ENCODE measurements around the gene RARB. TPM values are rescaled to one million over a fixed set of nuclear protein-coding genes. Genes with fewer than 3 reads are reported as not detected.

The RARB gene
- total RNA-seq, 2 experiments from 2014 or later: not detected

DNA sequence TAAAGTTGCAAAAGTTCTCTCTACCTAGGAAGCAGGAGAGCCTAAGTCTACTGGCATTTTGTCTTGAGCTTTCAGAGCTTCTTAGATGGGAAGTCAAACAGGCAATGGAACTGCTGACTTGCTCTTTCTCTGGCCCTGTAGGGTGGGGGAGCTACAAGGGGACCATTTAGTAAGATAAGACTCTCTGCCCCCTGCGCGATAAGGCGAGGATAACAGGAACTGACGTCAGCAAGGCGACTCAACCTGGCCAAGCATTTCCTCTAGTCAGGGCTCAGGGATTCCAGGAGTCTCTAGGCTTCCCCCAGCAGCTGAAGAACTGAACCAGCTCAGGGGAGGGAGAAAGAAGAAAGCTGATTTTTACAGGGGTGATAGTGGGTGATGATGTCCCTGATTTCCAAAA is 5.8 kb downstream of the RARB start:
- H3K4me3 Mint-ChIP-seq: no peak overlapping the region
- H3K4me1 Mint-ChIP-seq (ENCODE audit: low read depth): no peaks in the 10 kb centered on the region
- intact Hi-C loops (cut with micrococcal nuclease): no loop called here
- TF ChIP-seq, protein P1, sequence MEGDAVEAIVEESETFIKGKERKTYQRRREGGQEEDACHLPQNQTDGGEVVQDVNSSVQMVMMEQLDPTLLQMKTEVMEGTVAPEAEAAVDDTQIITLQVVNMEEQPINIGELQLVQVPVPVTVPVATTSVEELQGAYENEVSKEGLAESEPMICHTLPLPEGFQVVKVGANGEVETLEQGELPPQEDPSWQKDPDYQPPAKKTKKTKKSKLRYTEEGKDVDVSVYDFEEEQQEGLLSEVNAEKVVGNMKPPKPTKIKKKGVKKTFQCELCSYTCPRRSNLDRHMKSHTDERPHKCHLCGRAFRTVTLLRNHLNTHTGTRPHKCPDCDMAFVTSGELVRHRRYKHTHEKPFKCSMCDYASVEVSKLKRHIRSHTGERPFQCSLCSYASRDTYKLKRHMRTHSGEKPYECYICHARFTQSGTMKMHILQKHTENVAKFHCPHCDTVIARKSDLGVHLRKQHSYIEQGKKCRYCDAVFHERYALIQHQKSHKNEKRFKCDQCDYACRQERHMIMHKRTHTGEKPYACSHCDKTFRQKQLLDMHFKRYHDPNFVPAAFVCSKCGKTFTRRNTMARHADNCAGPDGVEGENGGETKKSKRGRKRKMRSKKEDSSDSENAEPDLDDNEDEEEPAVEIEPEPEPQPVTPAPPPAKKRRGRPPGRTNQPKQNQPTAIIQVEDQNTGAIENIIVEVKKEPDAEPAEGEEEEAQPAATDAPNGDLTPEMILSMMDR (IDR thresholded peaks at IDR 0.05): no peak
- H3K36me3 Mint-ChIP-seq (ENCODE audit: low read depth): no peaks in the 10 kb centered on the region
- peaks cover 22% of the 10 kb centered on the region for H3K27me3 Mint-ChIP-seq
- ATAC-seq (no peak), DNase-seq (no peak)
- CTCF ChIA-PET: interaction anchor here (1.4 kb wide), 1 partner anchor 9 kb away, joined by 3 read pairs; no protein-coding TSS in a partner anchor
- no peaks in the 10 kb centered on the region for H3K9me3 Mint-ChIP-seq
- POLR2A ChIA-PET: no interaction called here
- H3K27ac Mint-ChIP-seq: no peak overlapping the region

DNA sequence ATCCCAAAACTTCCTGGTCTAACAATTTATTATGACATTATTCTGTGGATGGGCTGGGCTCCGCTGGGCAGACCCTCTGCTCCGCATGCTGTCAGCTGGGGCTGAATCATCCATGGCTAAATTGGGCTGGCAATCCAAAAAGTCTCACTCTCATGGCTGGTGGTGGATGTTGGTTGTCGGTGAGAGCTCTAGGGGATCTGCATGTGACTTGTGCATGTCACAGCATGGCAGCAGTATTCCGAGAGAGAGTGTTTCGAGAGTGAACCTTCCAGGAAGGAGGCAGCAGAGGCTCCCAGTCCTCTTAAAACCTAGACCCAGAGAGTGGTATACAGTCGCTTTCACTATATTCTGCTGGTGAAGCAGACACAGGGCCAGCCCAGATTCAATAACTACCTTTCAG is 9.9 kb downstream of the RARB start:
- CTCF ChIA-PET: no interaction called here
- TF ChIP-seq, protein P1 (IDR thresholded peaks at IDR 0.05): no peak
- Mint-ChIP-seq H3K27ac (no peak overlapping the region), H3K36me3 (ENCODE audit: low read depth) (no peaks in the 10 kb centered on the region), H3K9me3 (no peaks in the 10 kb centered on the region), H3K4me1 (ENCODE audit: low read depth) (no peaks in the 10 kb centered on the region), H3K27me3 (peaks cover 5% of the 10 kb centered on the region), H3K4me3 (no peak overlapping the region)
- POLR2A ChIA-PET: no interaction called here
- no peak for ATAC-seq
- intact Hi-C loops (cut with micrococcal nuclease): no loop called here
- no peak for DNase-seq

DNA sequence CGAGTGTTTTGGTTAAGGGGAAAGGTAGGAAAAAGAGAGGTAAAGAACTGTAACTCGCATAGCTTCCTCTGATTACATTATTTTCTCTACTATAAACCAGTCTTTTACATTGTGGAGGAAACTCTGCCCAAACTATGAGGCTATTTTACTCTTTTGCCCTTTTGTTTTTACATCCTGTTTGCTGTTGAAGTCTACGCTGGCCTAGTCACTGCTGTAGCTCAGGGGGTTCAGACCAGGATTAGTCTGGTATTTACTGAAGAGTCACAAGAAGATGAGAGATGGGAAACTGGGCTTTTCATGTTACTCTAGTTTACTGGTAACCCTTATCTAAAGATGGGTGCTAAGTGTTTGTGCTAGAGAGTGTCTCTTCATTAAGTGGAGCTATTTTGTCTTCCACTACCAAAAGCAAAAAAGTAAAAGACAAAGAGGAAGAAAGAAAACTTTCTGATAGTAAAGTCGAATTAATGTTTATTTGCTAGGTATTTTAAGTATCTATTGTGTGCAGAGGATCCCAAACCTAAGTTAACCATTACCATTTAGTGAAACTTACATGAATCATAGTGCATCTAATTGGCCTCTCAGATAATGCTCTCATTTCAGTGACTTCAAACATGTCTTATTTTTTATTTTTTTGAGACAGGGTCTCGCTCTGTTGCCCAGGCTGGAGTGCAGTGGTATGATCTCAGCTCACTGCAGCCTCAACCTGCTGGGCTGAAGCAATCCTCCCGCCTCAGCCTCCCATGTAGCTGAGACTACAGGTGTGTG is 10.9 kb downstream of the RARB start:
- TF ChIP-seq, protein P1 (IDR thresholded peaks at IDR 0.05): no peak
- no peaks in the 10 kb centered on the region for H3K4me1 Mint-ChIP-seq (ENCODE audit: low read depth)

DNA sequence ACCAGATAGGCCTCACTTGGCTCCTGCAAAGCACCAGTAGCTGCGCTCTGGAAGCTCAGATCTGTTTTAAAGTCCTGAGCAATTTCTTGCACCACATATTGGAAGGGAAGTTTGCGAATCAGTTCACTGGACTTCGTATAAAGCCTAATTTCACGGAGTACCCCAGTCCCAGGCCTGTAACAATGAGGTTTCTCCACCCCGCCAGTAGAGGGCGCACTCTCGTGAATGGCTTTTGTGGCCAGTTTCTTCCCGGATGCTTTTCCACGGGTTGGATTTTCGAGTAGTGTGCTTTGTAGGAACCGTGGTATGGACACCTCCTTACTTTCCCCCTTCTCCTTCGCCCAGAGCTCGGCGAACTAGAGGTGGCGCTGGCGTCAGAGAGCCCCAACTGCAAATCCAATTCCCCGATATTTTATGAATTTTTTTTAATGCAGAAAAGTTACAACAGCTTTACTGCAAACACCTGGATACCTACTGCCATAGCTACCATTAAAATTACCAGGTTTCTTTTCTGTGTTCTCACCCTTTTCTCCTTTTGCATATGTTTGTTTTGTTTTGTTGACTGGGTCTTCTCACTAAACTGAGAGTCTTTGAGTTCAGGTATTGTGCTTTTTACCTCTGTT is 13.3 kb downstream of the RARB start:
- intact Hi-C loops (cut with micrococcal nuclease): no loop called here
- H3K27me3 Mint-ChIP-seq: no peaks in the 10 kb centered on the region
- no peak overlapping the region for H3K4me3 Mint-ChIP-seq
- TF ChIP-seq, protein P1 (IDR thresholded peaks at IDR 0.05): peak; percentile 88
- POLR2A ChIA-PET: no interaction called here
- H3K36me3 Mint-ChIP-seq (ENCODE audit: low read depth): no peaks in the 10 kb centered on the region
- no peak overlapping the region for H3K27ac Mint-ChIP-seq
- DNase-seq (peak; percentile 20), ATAC-seq (no peak)
- CTCF ChIA-PET: interaction anchor here (0.6 to 2.5 kb wide), 11 partner anchors 9 to 152 kb away, joined by 3 to 8 read pairs (median 3); no protein-coding TSS in a partner anchor
- no peaks in the 10 kb centered on the region for H3K4me1 Mint-ChIP-seq (ENCODE audit: low read depth)
- H3K9me3 Mint-ChIP-seq: no peaks in the 10 kb centered on the region

More for the DNA sequence above, 10.9 kb downstream of the RARB start:
- intact Hi-C loops (cut with micrococcal nuclease): no loop called here
- no peaks in the 10 kb centered on the region for H3K36me3 Mint-ChIP-seq (ENCODE audit: low read depth)
- H3K4me3 Mint-ChIP-seq: no peak overlapping the region
- no peak for DNase-seq
- H3K27ac Mint-ChIP-seq: no peak overlapping the region
- no peaks in the 10 kb centered on the region for H3K9me3 Mint-ChIP-seq
- ChIA-PET POLR2A (no interaction called here), CTCF (interaction anchor here (0.6 kb wide), 1 partner anchor 16 kb away, joined by 3 read pairs; no protein-coding TSS in a partner anchor)
- ATAC-seq: no peak
- H3K27me3 Mint-ChIP-seq: peaks cover under 1% of the 10 kb centered on the region

DNA sequence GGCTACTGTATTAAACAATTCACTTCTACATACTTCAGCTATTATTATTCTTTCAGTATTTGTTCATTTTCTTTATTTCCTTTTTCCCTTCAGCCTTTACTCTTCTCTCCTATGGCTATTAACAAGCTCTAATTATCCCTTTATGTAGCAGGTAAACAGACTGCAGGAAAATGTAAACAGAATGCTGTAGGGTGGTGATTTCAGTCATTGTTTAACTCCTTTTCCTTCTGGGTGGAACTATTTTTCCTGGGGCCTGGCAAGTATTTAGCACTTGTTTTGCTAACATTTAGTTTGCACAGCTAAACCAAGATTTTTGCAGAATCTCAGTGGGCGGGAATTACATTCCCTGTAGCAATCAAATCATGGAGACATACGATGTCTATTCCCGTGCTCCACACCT is 14.4 kb downstream of the RARB start:
- Mint-ChIP-seq H3K27me3 (no peaks in the 10 kb centered on the region), H3K27ac (no peak overlapping the region), H3K4me1 (ENCODE audit: low read depth) (no peaks in the 10 kb centered on the region), H3K4me3 (no peak overlapping the region), H3K36me3 (ENCODE audit: low read depth) (no peaks in the 10 kb centered on the region), H3K9me3 (no peaks in the 10 kb centered on the region)
- intact Hi-C loops (cut with micrococcal nuclease): no loop called here
- ChIA-PET POLR2A (no interaction called here), CTCF (interaction anchor here (1.3 to 2.5 kb wide), 8 partner anchors 8 to 151 kb away, joined by 3 to 8 read pairs (median 4); no protein-coding TSS in a partner anchor)
- DNase-seq: no peak
- TF ChIP-seq, protein P1 (IDR thresholded peaks at IDR 0.05): no peak
- no peak for ATAC-seq

Measured in activated CD8-positive, alpha-beta T cell treated with anti-CD3 and anti-CD28 coated beads for 36 hours (primary cell).